Spinal cord (tissue), 10 donors: Measurements from ENCODE around the gene RNF183. TPM values are rescaled to one million over a fixed set of nuclear protein-coding genes. Genes with fewer than 3 reads are reported as not detected.

ENCODE experiments used
- DNase-seq, 6 donors: peaks; one replicate each; pipeline versions ENCODE4 v3.0.0 to v3.0.0-alpha.2; 2013 to 2015; ENCODE audit warnings: low spot score in 6 of 6, low read depth in 4 of 6
- H3K27ac ChIP-seq: one replicate; pipeline ENCODE4 v1.5.1; 2013; ENCODE audit warnings: low read depth, low read length, control low read depth
- H3K27me3 ChIP-seq: one replicate; pipeline ENCODE4 v1.6.1; 2013; ENCODE audit warnings: low read length; ENCODE audit not compliant: control insufficient read depth, insufficient read depth
- H3K36me3 ChIP-seq: one replicate; pipeline ENCODE4 v1.6.1; 2013; ENCODE audit warnings: low read length; ENCODE audit not compliant: control insufficient read depth, insufficient read depth
- H3K4me1 ChIP-seq: one replicate; pipeline ENCODE4 v1.6.1; 2013; ENCODE audit warnings: low read length; ENCODE audit not compliant: control insufficient read depth, insufficient read depth
- H3K4me3 ChIP-seq: one replicate; pipeline ENCODE4 v1.5.1; 2013; ENCODE audit warnings: low read depth, low read length, control low read depth
- H3K9me3 ChIP-seq: one replicate; pipeline ENCODE4 v1.6.1; 2013; ENCODE audit warnings: low read length; ENCODE audit not compliant: control insufficient read depth, insufficient read depth
- WGBS: methylation state at CpG from one replicate; pipeline ENCODE4 v1.1.5; 2013; ENCODE audit warnings: missing lambda C conversion rate; ENCODE audit not compliant: insufficient coverage; 5-methylcytosine and 5-hydroxymethylcytosine counted together
- polyA plus RNA-seq, 2 donors: library from polyadenylated mRNA; unstranded; fragments of 120-200 nt; gene quantifications; one replicate each; pipeline ENCODE4 v1.2.1, GENCODE V29; 2013; ENCODE audit not compliant: insufficient read length in 2 of 2
- total RNA-seq, 2 donors: library from RNA; depleted of rRNA in 1 of 2; stranded (reverse); fragments of 120-200 nt in 1 of 2; fragments of >200 nt in 1 of 2; gene quantifications; one replicate each; pipeline versions ENCODE4 v1.2.3 to v1.2.4, GENCODE V29; 2013 to 2014
- donor health status: healthy.

RNF183 gene
- total and polyA plus RNA-seq, 4 donors, result 0.11 to 0.12 TPM; not detected in 2

- no peaks in the 10 kb centered on the region for H3K9me3 ChIP-seq
- WGBS, result no CpG with 5 or more reads among the region's 2 CpGs
- no peak overlapping the region for H3K4me3 ChIP-seq
- peaks cover 49% of the 10 kb centered on the region for H3K36me3 ChIP-seq
- DNase-seq, result no peak
- H3K27ac ChIP-seq, result no peak overlapping the region
- no peaks in the 10 kb centered on the region for H3K27me3 ChIP-seq
- no peaks in the 10 kb centered on the region for H3K4me1 ChIP-seq
These were observed 14.1 kb downstream of the RNF183 start for GRCh38 chr9:113289091-113289490.

GRCh38 chr9:113281356-113281755 is 21.8 kb downstream of the RNF183 start:
- Histone ChIP-seq H3K27me3 (no peaks in the 10 kb centered on the region), H3K9me3 (no peaks in the 10 kb centered on the region), H3K4me1 (peaks cover 5% of the 10 kb centered on the region), H3K27ac (no peak overlapping the region), H3K36me3 (peaks cover 54% of the 10 kb centered on the region), H3K4me3 (no peak overlapping the region)
- no peak for DNase-seq
- 91% methylated on average over 4 of the region's 4 CpGs for WGBS

- Histone ChIP-seq H3K9me3 (no peaks in the 10 kb centered on the region), H3K4me3 (no peak overlapping the region), H3K27ac (no peak overlapping the region), H3K36me3 (peaks cover 42% of the 10 kb centered on the region), H3K4me1 (peaks cover 5% of the 10 kb centered on the region), H3K27me3 (no peaks in the 10 kb centered on the region)
- DNase-seq, result no peak
- WGBS, result 86% methylated on average over 4 of the region's 4 CpGs
These were observed 24.3 kb downstream of the RNF183 start for GRCh38 chr9:113278840-113279239.

- peak; percentile 96 to 100 (median 98) for DNase-seq
- Histone ChIP-seq H3K4me3 (peak within 1 kb of the TSS; percentile 90), H3K27ac (peak within 1 kb of the TSS; percentile 96), H3K27me3 (no peaks in the 10 kb centered on the region), H3K36me3 (peaks cover 29% of the 10 kb centered on the region), H3K9me3 (no peaks in the 10 kb centered on the region), H3K4me1 (peaks cover 5% of the 10 kb centered on the region)
- WGBS, result under 1% methylated on average over 52 of the region's 63 CpGs
These were observed 27.7 kb downstream of the RNF183 start, which contains the start of the genes CDC26 and PRPF4 for GRCh38 chr9:113275157-113276131. Gene CDC26 (minus strand): TSS chr9:113275572. CDS start chr9:113272507, 3,065 bp downstream. Gene PRPF4 (plus strand): TSS chr9:113275658. CDS start chr9:113275744, 86 bp downstream.

- peaks cover 5% of the 10 kb centered on the region for H3K4me1 ChIP-seq
- peak overlapping the region; percentile 96 for H3K27ac ChIP-seq
- H3K9me3 ChIP-seq, result no peaks in the 10 kb centered on the region
- H3K4me3 ChIP-seq, result peak overlapping the region; percentile 90
- 0% methylated on average over 12 of the region's 15 CpGs for WGBS
- H3K36me3 ChIP-seq, result peaks cover 23% of the 10 kb centered on the region
- DNase-seq, result peak; percentile 26 to 88 (median 41)
- H3K27me3 ChIP-seq, result no peaks in the 10 kb centered on the region
These were observed 28.6 kb downstream of the RNF183 start for GRCh38 chr9:113274474-113275156.

GRCh38 chr9:113269871-113270270 is 33.3 kb downstream of the RNF183 start:
- Histone ChIP-seq H3K9me3 (no peaks in the 10 kb centered on the region), H3K27ac (no peak overlapping the region), H3K27me3 (no peaks in the 10 kb centered on the region), H3K36me3 (peaks cover 35% of the 10 kb centered on the region), H3K4me3 (no peak overlapping the region), H3K4me1 (no peaks in the 10 kb centered on the region)
- no CpG with 5 or more reads among the region's 2 CpGs for WGBS
- DNase-seq, result no peak

GRCh38 chr9:113269355-113269754 is 33.8 kb downstream of the RNF183 start:
- WGBS, result no CpG with 5 or more reads among the region's 2 CpGs
- no peak overlapping the region for H3K27ac ChIP-seq
- no peak for DNase-seq
- H3K4me3 ChIP-seq, result no peak overlapping the region
- H3K4me1 ChIP-seq, result no peaks in the 10 kb centered on the region
- H3K9me3 ChIP-seq, result no peaks in the 10 kb centered on the region
- H3K27me3 ChIP-seq, result no peaks in the 10 kb centered on the region
- H3K36me3 ChIP-seq, result peaks cover 35% of the 10 kb centered on the region

- no peak overlapping the region for H3K4me3 ChIP-seq
- no peaks in the 10 kb centered on the region for H3K9me3 ChIP-seq
- no peak for DNase-seq
- peaks cover 35% of the 10 kb centered on the region for H3K36me3 ChIP-seq
- no peak overlapping the region for H3K27ac ChIP-seq
- WGBS, result 100% methylated on average over 1 of the region's 4 CpGs
- H3K27me3 ChIP-seq, result no peaks in the 10 kb centered on the region
- H3K4me1 ChIP-seq, result no peaks in the 10 kb centered on the region
These were observed 35.1 kb downstream of the RNF183 start for GRCh38 chr9:113267911-113268566.

- Histone ChIP-seq H3K27ac (no peak overlapping the region), H3K27me3 (no peaks in the 10 kb centered on the region), H3K4me1 (no peaks in the 10 kb centered on the region), H3K9me3 (no peaks in the 10 kb centered on the region), H3K36me3 (peaks cover 23% of the 10 kb centered on the region), H3K4me3 (no peak overlapping the region)
- no peak for DNase-seq
- WGBS, result 83% methylated on average over 1 of the region's 3 CpGs
These were observed 37.0 kb downstream of the RNF183 start for GRCh38 chr9:113266174-113266573.
